ENCODE results near the gene MS4A5. TPM values are rescaled to one million over a fixed set of nuclear protein-coding genes. Genes with fewer than 3 reads are reported as not detected.

Gene MS4A5
- total and polyA plus RNA-seq, 8 donors = not detected

DNA sequence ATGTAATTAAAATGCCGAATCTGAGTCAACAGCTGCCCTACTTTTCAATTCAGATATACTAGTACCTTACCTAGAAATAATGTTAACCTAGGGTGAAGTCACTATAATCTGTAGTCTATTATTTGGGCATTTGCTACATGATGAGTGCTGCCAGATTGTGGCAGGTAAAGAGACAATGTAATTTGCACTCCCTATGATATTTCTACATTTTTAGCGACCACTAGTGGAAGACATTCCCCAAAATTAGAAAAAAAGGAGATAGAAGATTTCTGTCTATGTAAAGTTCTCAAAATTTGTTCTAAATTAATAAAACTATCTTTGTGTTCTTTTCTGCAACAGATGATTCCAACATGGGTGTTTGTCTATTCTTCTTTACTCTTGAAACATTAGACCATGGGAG is 40.4 kb downstream of the MS4A5 start:
- 49 to 64% methylated on average over 2 of the region's 2 CpGs for WGBS, 2 donors
- Histone ChIP-seq H3K9me3 (no peaks in the 10 kb centered on the region), H3K36me3 (no peaks in the 10 kb centered on the region), H3K4me1 (no peaks in the 10 kb centered on the region), H3K27ac (no peak overlapping the region), H3K4me3 (no peak overlapping the region), H3K27me3 (no peaks in the 10 kb centered on the region)
- no peak for DNase-seq
- intact Hi-C loops (cut with DNase I) = no loop called here
- TF ChIP-seq, protein P1, sequence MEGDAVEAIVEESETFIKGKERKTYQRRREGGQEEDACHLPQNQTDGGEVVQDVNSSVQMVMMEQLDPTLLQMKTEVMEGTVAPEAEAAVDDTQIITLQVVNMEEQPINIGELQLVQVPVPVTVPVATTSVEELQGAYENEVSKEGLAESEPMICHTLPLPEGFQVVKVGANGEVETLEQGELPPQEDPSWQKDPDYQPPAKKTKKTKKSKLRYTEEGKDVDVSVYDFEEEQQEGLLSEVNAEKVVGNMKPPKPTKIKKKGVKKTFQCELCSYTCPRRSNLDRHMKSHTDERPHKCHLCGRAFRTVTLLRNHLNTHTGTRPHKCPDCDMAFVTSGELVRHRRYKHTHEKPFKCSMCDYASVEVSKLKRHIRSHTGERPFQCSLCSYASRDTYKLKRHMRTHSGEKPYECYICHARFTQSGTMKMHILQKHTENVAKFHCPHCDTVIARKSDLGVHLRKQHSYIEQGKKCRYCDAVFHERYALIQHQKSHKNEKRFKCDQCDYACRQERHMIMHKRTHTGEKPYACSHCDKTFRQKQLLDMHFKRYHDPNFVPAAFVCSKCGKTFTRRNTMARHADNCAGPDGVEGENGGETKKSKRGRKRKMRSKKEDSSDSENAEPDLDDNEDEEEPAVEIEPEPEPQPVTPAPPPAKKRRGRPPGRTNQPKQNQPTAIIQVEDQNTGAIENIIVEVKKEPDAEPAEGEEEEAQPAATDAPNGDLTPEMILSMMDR (IDR thresholded peaks at IDR 0.05) = no peak
- no peak for ATAC-seq
- FAIRE-seq = no peak

DNA sequence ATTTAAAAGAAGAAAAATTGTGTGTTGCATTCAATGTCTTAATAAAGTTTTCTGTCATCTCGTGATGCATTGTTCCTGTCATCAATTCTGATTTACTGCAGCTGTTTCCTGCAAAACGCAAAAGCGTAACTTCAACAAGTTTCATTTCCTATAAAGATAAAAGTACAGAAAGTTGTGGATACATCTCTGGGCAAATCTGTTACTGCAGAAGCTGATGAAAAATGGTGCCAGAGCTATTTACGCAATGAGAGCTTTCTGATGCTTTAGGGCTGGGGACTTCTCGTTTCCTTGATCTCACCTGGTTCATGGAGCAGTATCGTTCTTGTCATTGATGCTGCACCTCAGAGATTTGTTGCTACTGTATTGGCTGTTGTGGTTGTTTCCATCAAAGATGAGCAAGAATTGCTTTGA is 47.7 kb downstream of the MS4A5 start:
- FAIRE-seq = no peak
- intact Hi-C loops (cut with DNase I) = no loop called here
- 69 to 75% methylated on average over 6 of the region's 6 CpGs for WGBS, 2 donors
- H3K4me1 ChIP-seq = no peaks in the 10 kb centered on the region
- peak in 1 of 4 donors; percentile 39 for ATAC-seq
- H3K36me3 ChIP-seq = no peaks in the 10 kb centered on the region
- no peaks in the 10 kb centered on the region for H3K27me3 ChIP-seq
- H3K27ac ChIP-seq = no peak overlapping the region
- H3K4me3 ChIP-seq = no peak overlapping the region
- no peak for DNase-seq
- no peaks in the 10 kb centered on the region for H3K9me3 ChIP-seq
- TF ChIP-seq, protein P1 (IDR thresholded peaks at IDR 0.05) = no peak

DNA sequence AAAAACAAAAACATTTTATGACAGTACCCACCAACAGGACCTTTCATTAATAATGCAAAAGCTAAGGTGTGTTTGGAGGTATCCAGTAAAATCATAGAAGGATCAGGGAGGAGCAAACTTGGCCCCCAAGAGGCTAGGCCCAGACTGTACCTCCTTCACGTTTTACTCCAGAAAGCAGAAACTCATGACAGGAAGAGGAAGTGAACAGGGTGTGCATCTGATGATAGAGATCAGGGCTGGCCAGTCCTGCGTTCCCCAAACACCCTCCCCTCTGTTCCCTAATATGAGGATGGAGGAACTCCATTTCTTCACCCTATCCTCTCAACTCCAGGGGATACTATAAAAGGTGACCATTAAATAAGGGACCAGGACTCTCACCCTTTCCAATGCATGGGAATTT is 53.0 kb downstream of the MS4A5 start:
- Histone ChIP-seq H3K4me3 (no peak overlapping the region), H3K27me3 (no peaks in the 10 kb centered on the region), H3K9me3 (no peaks in the 10 kb centered on the region), H3K27ac (no peak overlapping the region), H3K36me3 (no peaks in the 10 kb centered on the region), H3K4me1 (no peaks in the 10 kb centered on the region)
- ATAC-seq (peak in 1 of 4 donors; percentile 33), DNase-seq (no peak), FAIRE-seq (no peak)
- TF ChIP-seq, protein P1 (IDR thresholded peaks at IDR 0.05) = no peak
- 63 to 74% methylated on average over 2 of the region's 2 CpGs for WGBS, 2 donors
- intact Hi-C loops (cut with DNase I) = loop anchor here in 2 of 3 donors (10.0 kb wide), 1 partner anchor 118 kb away; no protein-coding TSS in a partner anchor

DNA sequence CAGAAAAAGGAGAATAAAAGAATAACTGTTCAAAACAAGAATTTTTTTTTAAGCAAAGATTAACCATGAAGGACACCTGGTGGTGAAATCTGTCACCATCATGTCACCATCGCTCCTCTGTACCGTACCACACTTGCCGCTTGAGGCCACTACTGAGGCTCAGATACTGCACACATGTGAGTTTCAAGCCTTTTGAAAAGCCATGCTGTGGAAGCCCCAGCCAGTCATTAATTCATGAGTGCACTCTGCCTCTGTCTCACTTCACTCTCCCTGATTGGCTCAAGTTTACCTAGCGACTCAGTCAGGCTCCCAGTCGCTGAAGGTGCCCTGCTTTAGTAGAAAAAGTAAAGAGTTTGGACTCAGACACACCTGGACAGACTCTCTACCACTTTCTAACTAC is 56.6 kb downstream of the MS4A5 start:
- FAIRE-seq (no peak), ATAC-seq (peak; percentile 61 to 91 (median 86)), DNase-seq (peak in 4 of 6 donors; percentile 21 to 51 (median 24))
- Histone ChIP-seq H3K4me1 (no peaks in the 10 kb centered on the region), H3K4me3 (no peak overlapping the region), H3K36me3 (no peaks in the 10 kb centered on the region), H3K9me3 (no peaks in the 10 kb centered on the region), H3K27me3 (no peaks in the 10 kb centered on the region), H3K27ac (no peak overlapping the region)
- 36 to 49% methylated on average over 5 of the region's 5 CpGs for WGBS, 2 donors
- TF ChIP-seq, protein P1 (IDR thresholded peaks at IDR 0.05) = peak; percentile 29 to 48 (median 38)
- intact Hi-C loops (cut with DNase I) = loop anchor here in 2 of 3 donors (10.0 kb wide), 1 partner anchor 121 kb away; no protein-coding TSS in a partner anchor

DNA sequence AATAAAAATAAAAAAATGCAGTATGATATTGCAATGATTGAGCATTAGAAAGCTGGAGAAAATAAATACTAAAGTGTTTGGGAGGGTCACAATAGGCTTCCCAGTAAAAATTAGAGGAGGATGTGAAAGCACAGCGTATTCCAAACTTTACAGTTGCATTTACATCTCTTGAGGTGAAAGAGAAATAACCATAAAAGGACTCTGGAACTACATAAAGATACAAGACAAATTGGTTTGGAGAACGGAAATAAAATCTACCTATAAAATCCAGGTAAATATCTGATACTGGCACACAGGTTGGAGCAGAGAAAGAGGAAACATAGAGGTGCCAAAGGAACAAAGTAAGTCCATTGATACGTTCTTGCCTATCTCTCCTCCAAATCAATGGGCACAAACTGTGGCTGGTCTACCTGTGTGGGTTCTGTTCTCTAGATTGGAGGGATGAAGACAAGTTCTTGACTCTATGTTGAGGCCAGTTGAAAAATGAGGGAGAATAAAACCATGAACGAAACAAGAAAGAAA is 63.2 kb downstream of the MS4A5 start, which contains the start of gene MS4A12:
Gene MS4A12, plus strand, starts transcription at position 291 of the 522 bp plus-strand sequence. CDS start 4,541 bp downstream, outside the sequence.
- Histone ChIP-seq H3K4me1 (no peaks in the 10 kb centered on the region), H3K27me3 (no peaks in the 10 kb centered on the region), H3K36me3 (no peaks in the 10 kb centered on the region), H3K9me3 (no peaks in the 10 kb centered on the region), H3K4me3 (no peak within 1 kb of the TSS), H3K27ac (no peak within 1 kb of the TSS)
- FAIRE-seq (peak; percentile 41), ATAC-seq (no peak), DNase-seq (no peak)
- intact Hi-C loops (cut with DNase I) = no loop called here
- WGBS, 2 donors = 65 to 74% methylated on average over 4 of the region's 4 CpGs
- TF ChIP-seq, protein P1 (IDR thresholded peaks at IDR 0.05) = no peak

Measured in pancreas (tissue), 10 donors.